Upper lobe of left lung (tissue), 4 donors: ENCODE measurements around the gene GGN.

Experiments
- CTCF ChIP-seq, 6 experiments: fragments of 450-650 bp in 4 of 6; fragments of 200-600 bp in 2 of 6; sonication (generic) in 2 of 6; IDR thresholded peaks; one replicate each; pipeline ENCODE4 v1.5.1; 2016 to 2019; ENCODE audit warnings: antibody characterized with exemption in 6 of 6
- EP300 ChIP-seq, 4 donors: sonication (generic); formaldehyde crosslinking; IDR thresholded peaks; one replicate each; pipeline ENCODE4 v1.5.1; 2017; ENCODE audit warnings: antibody characterized with exemption in 4 of 4, control low read depth in 2 of 4
- POLR2A ChIP-seq, 4 donors: fragments of 450-650 bp; IDR thresholded peaks; one replicate each; pipeline ENCODE4 v1.5.1; 2016 to 2017; ENCODE audit warnings: antibody characterized with exemption in 4 of 4, mild to moderate bottlenecking in 2 of 4
- POLR2AphosphoS5 ChIP-seq, 2 donors: sonication (generic); formaldehyde crosslinking; IDR thresholded peaks; one replicate each; pipeline ENCODE4 v1.5.1; 2017; ENCODE audit warnings: antibody characterized with exemption in 2 of 2

- no peak for TF ChIP-seq CTCF (IDR thresholded peaks at IDR 0.05)
- TF ChIP-seq POLR2AphosphoS5 (IDR thresholded peaks at IDR 0.05), result no peak
- TF ChIP-seq POLR2A (IDR thresholded peaks at IDR 0.05), result no peak
- TF ChIP-seq EP300 (IDR thresholded peaks at IDR 0.05), result no peak
These were observed 2.6 kb downstream of the GGN start for GRCh38 chr19:38385057-38385803.
